ENCODE measurements around the gene DUSP22.

The DUSP22 gene

DNA sequence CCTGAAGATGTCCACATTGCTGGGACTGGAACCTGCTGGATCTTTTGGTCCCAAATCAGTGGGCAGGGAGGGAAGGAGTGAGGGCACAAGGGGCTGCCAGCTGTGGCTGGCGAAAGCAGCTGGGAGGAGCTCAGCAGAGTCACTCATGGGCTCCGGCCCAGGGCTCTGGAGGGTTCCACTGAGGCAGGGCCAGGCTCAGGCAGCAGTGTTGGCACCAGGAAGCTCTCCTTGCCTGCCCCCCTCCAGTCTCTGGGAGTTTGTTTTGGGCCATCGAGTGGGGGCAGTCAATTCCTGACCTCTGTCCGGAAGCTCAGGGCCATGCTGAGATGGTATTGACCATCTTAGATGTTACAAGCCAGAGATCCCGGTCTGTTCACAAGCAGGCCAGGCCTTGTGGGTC, 60.2 kb downstream of the DUSP22 start:
- no peak for DNase-seq (ENCODE audit: low spot score)

GRCh38 chr6:352896-353470, 60.7 kb downstream of the DUSP22 start:
- DNase-seq (ENCODE audit: low spot score), result no peak

DNA sequence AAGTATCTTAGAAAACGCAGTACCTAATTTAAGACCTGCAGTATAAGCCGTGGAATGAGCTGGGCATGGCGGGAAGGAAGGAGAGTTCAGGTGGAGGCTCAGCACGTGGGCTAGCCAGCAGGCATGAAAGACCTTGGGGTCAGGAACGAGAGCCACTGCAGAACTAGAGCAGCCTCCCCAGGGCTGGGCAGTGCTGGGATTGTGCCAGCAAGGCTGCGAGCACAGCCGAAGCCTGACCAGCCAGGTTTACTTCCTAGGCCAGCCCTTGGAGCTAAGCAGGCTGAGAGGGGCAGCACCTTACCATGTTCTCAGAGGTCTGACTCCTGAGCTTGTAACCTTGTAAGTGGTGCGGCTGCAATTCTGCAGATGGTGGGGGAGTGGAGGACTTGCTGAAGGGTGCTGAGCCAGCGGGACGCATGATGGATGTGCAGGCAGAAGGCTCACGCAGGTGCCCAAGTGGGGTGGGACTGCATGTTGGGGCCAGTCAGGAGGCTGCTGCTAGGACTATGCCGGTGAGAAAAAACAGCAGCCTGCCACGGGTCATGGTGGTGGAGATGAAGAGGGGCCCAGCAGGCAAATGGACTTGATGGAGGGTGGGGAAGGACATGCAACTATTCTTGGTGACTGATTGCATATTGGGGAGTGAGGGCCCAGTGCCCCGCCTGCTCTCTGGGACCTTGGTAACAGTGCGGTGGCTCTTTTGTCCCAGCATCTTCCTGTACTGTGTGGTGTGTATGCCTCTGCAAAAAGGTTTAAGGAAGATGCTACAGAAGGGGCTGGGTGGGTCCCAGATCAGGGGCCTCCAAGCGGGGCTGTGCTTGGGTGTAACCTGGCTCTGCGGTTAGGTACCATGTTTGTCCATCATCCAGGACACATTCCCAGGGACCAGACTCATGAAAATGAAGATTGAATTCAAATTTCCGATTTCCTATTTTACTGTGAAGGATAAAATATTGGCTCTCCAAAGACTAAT, 61.6 kb downstream of the DUSP22 start:
- no peak for DNase-seq (ENCODE audit: low spot score)

DNA sequence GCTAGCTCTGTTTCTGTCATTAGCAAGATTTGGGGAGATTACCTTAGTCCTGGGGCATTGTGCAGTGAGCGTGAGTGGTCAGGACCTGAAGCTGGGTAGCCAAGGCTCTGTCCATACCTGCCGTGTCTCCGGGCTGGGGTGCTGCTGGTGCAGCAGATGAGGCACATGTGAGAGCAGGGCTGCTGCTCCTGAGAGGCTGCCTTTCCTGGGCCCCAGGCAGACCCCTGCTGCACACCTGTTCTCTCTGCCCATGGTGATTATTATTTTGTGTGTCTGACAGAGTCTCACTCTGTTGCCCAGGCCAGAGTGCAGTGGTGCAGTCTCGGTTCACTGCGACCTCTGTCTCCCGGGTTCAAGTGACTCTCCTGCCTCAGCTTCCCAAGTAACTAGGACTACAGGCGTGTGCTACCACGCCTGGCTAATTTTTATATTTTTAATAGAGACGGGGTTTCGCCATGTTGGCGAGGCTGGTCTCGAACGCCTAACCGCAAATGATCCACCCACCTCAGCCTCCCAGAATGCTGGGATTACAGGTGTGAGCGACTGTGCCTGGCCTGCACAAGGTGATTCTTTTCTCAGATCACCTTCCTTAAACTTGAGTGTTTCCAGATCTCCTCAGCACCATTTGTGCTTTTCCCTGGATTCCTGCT, 62.5 kb downstream of the DUSP22 start:
- no peak for DNase-seq (ENCODE audit: low spot score)

- no peak for DNase-seq (ENCODE audit: low spot score)
Observed at GRCh38 chr6:355373-356208, 63.3 kb downstream of the DUSP22 start.

- no peak for DNase-seq (ENCODE audit: low spot score)
Observed at GRCh38 chr6:356828-357251, 64.6 kb downstream of the DUSP22 start.

DNA sequence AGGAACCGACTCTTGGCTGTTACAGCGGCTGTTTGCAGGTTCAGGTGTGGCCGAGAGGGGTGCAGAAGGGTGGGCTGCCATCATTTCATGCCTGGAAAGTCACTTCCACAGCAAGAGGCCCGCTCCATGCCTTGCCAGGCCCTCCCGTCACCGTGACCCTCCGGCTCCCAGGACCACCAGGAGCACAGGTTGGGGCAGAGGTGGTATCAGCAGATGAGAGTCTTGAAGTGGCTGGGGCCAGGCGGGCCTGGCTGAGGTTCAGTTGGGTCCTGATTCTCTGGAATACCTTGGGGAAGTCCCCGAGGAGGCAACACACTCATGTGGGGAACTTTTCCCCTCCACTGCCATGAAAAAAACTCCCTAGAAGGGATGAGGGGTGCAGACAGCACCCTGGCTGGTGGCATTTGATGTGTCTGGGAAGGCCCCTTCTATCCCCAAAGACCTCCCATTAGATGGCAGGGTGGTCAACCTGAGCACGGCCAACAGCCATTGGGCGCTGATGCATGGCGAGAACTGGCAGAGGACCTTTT, 65.0 kb downstream of the DUSP22 start:
- DNase-seq (ENCODE audit: low spot score), result no peak

GRCh38 chr6:357791-358341, 65.6 kb downstream of the DUSP22 start:
- DNase-seq (ENCODE audit: low spot score), result no peak

DNA sequence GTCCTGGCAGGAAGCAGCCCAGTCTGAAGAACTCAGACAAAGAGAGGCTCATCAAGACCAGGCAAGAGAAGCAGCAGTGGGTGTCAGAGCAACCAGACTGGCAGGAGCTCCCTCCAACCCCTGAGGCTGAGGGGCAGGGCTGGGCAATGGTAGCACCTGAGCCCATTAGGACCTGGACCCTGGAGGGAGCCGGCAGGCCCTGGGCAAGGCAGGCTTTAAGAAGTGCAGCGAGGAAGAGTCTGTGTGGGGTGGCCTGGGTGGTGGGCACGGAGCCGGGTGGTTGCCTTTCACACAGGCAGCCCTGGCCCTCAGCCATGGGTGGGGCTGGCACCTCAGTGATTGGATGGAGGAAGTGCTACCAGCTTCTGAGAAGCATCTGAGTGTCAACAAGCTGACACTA, 66.1 kb downstream of the DUSP22 start:
- no peak for DNase-seq (ENCODE audit: low spot score)

DNA sequence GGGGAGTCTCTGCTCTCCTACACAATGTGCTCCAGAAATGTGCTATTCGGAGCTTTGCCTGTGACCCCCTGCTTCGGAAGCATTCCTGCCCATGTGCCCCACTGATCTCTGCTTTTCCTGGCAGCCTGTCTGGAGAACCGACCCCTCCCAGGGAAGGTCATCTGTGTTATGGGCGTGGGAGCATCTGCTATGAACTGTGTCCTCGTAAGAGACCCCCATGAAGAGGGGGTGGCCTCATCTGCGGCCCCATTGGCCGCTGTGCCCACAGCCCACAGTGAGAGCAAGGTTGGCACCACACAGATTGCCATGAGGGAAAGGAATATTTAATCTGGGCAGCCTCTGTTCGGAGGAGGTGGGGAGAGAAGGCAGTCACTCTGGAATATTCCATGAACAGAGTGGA, 66.6 kb downstream of the DUSP22 start:
- DNase-seq (ENCODE audit: low spot score), result no peak

DNA sequence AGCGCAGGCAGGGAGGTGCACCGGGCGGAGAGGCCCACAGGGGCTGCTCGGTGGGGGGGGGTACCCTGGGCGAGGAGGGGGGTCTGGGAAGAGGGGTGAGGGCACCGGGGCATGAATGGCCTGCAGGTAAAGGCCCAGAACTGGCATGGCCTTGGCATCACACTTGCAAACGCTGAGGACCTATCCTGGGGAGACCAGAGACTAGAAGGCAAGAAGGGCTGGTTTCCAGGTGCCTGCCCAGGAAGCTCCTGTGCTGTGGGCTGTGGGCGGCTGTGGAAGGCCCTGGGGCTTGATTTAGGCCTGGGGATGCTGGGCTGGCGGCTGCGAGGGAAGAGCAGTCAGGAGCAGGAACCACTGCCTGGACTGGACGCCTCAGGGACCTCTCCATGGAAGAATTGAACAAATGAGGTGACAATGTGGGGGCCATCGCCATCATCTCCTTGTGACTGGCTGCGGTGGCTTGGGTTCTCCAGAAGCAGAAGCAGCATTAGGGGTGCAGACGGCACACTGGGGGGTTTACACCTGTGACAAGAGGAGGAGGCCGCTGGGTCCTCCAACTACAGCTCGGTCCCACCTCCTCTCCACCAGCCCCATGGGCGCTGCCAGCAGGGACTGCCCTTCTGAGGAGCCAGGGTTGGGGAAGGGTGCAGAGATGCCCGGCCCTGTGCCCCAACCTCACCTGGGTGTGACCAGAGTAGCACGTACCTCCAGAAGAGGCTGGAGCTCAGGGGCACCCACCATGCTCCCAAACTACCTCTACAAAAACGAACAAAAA, 67.2 kb downstream of the DUSP22 start:
- DNase-seq (ENCODE audit: low spot score), result no peak

DNA sequence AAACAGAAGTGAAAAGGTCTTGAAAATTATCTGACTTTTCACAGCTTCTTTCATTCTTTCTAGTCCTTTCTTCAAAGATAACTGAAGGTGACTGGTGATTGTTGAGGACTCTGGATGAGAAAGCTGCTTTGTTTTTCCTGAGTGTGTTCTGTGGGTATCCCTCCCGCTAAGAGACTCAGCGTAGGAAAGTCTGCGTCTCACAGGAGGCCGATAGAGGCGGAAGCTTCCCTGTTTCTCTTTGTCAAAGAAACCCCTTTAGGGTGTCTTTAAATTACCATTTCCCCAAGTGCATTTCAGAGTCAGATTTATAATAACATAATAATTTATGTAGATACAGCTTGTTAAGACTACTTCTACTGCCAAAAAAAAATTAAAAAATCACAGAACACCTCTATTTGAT, 68.1 kb downstream of the DUSP22 start:
- no peak for DNase-seq (ENCODE audit: low spot score)

GRCh38 chr6:360764-361373, 68.6 kb downstream of the DUSP22 start:
- DNase-seq (ENCODE audit: low spot score), result no peak

DNA sequence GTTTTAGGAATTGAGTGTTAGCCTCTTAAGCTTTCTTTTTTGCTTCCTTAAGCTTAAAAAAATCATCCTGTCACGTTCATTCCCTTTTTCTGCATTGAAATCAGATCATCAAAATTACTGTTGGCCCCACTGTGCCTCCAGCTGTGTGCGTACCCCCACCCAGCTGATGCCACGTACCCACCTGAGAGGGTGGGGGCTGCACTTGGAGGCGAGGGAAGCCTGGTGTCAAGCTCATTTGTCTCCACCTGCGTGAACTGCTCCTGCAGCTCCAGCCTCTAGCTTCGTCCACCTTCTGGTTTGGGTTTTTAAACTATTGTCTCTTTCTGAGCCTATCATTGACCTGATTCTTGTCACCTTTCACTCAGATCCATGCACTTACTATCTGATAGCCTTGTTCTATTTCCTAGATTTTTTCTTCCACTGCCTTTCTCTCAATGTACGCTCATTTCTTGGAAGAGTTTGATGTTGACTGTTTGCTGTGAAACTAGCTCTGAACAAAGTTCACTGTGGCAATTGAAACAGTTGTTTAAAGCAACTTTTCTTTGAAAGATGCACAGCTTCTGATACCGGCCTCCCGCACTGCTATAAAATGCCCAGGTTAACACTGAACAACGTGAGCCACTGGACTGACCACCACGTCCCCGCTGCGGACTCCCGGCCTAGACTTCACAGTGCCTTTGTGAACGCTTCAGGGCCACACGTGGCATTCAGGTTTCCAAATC, 69.3 kb downstream of the DUSP22 start:
- no peak for DNase-seq (ENCODE audit: low spot score)

GRCh38 chr6:362231-362923, 70.1 kb downstream of the DUSP22 start:
- DNase-seq (ENCODE audit: low spot score), result no peak

DNA sequence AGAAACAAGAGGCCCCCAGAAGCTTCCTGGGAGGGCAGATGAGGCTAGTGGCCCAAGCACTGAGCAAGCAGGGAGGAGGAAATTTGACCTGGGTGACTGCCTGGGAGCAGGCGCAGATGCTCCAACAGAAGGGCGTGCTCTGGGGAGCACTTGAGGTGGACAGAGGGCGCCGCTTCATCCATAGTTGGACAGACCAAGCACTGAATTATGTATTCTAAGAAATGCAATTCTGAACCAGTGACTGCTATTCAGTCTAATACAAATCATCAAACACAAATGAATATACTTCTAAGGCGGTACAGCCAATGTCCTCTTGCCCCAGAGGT, 70.6 kb downstream of the DUSP22 start:
- DNase-seq (ENCODE audit: low spot score), result no peak

DNA sequence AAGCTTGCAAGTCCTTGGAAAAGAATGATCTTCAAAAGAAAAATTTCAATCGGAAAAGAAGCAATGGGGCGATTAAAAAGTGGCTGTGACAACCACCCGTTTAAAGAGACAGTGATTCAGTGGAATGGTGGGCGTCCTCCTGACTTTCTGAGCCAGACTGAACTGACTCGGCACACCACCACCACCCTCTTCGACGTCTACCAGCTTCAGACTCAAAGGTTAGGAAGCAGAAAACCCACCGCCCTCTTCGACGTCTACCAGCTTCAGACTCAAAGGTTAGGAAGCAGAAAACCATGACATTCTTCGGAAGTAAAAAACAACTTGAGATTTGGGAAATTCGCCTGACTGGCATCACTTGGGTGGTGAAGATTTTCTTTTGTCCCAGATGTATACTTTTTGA, 71.0 kb downstream of the DUSP22 start:
- DNase-seq (ENCODE audit: low spot score), result no peak

GRCh38 chr6:363909-364308, 71.6 kb downstream of the DUSP22 start:
- no peak for DNase-seq (ENCODE audit: low spot score)
